Retina (tissue), 1 donor: ENCODE data around the gene RIMS4.
A peak's percentile ranks its signal among the peaks of the same experiment; 100 is the strongest.
"Not testable (repeated sequence)": the region's sequence is repeated elsewhere in the genome, so short reads cannot be mapped to it uniquely, and the experiment has no call there.

ENCODE experiments used
- DNase-seq: peaks from one replicate; pipeline ENCODE4 v3.0.0-alpha.2; 2016

Gene RIMS4

GRCh38 chr20:44792796-44793195, 17.6 kb downstream of the RIMS4 start:
- DNase-seq = no peak

GRCh38 chr20:44790638-44791393, 19.5 kb downstream of the RIMS4 start:
- DNase-seq = no peak

- no peak for DNase-seq
Observed at GRCh38 chr20:44788706-44789456, 21.5 kb downstream of the RIMS4 start.

- no peak for DNase-seq
Observed at GRCh38 chr20:44787299-44787698, 23.0 kb downstream of the RIMS4 start.

GRCh38 chr20:44785768-44786167, 24.6 kb downstream of the RIMS4 start:
- DNase-seq = no peak

- no peak for DNase-seq
Observed at GRCh38 chr20:44784688-44785087, 25.7 kb downstream of the RIMS4 start.

- DNase-seq = no peak
Observed at GRCh38 chr20:44781791-44782190, 28.6 kb downstream of the RIMS4 start.

- DNase-seq = no peak
Observed at GRCh38 chr20:44781118-44781517, 29.2 kb downstream of the RIMS4 start.

- peak; percentile 38 for DNase-seq
Observed at GRCh38 chr20:44780226-44780625, 30.1 kb downstream of the RIMS4 start.

GRCh38 chr20:44776980-44777379, 33.4 kb downstream of the RIMS4 start:
- no peak for DNase-seq

- no peak for DNase-seq
Observed at GRCh38 chr20:44773070-44773829, 37.1 kb downstream of the RIMS4 start.

- DNase-seq = no peak
Observed at GRCh38 chr20:44772636-44773035, 37.7 kb downstream of the RIMS4 start.

GRCh38 chr20:44771172-44771535, 39.2 kb downstream of the RIMS4 start:
- no peak for DNase-seq

- no peak for DNase-seq
Observed at GRCh38 chr20:44770484-44771171, 39.7 kb downstream of the RIMS4 start.

GRCh38 chr20:44769481-44769863, 40.9 kb downstream of the RIMS4 start:
- no peak for DNase-seq

- DNase-seq = no peak
Observed at GRCh38 chr20:44768854-44769480, 41.4 kb downstream of the RIMS4 start.

GRCh38 chr20:44768256-44768655, 42.1 kb downstream of the RIMS4 start:
- no peak for DNase-seq

GRCh38 chr20:44765701-44766347, 44.5 kb downstream of the RIMS4 start:
- no peak for DNase-seq

GRCh38 chr20:44765091-44765490, 45.3 kb downstream of the RIMS4 start:
- DNase-seq = no peak

- DNase-seq = not testable (repeated sequence)
Observed at GRCh38 chr20:44763798-44764197, 46.5 kb downstream of the RIMS4 start.

GRCh38 chr20:44762466-44763140, 47.7 kb downstream of the RIMS4 start:
- peak; percentile 85 for DNase-seq
